HCT116 (cell line): ENCODE results near the gene RAB24. TPM values are rescaled to one million over a fixed set of nuclear protein-coding genes. Genes with fewer than 3 reads are reported as not detected.

Source experiments
- total RNA-seq: library from RNA; stranded (reverse); gene quantifications from one replicate; pipeline ENCODE4 v1.2.1, GENCODE V29; 2021; ENCODE audit not compliant: unreplicated experiment

RAB24 gene
- total RNA-seq, 1 experiment from 2014 or later: 13.5 TPM

Other genes with a start within 250 kb of the RAB24 start
- gene FGFR4, start 216.8 kb downstream of the RAB24 start, total RNA-seq: 78.1 TPM
- gene NSD1, start 169.9 kb downstream of the RAB24 start, total RNA-seq: 58.8 TPM
- gene PRELID1, start 80 bp upstream of the RAB24 start, total RNA-seq: 223 TPM
- gene MXD3, start 8.2 kb upstream of the RAB24 start, total RNA-seq: 37.6 TPM
- gene LMAN2, start 47.9 kb upstream of the RAB24 start, total RNA-seq: 128 TPM
- gene RGS14, start 54.2 kb upstream of the RAB24 start, total RNA-seq: 9.4 TPM
- gene SLC34A1, start 80.7 kb upstream of the RAB24 start, total RNA-seq: not detected
- gene PFN3, start 96.9 kb upstream of the RAB24 start, total RNA-seq: not detected
- gene F12, start 105.8 kb upstream of the RAB24 start, total RNA-seq: 30.0 TPM
- gene GRK6, start 123.0 kb upstream of the RAB24 start, total RNA-seq: 89.3 TPM
- 39.9 TPM for gene PRR7, start 143.1 kb upstream of the RAB24 start, total RNA-seq
- 144 TPM for gene DBN1, start 169.9 kb upstream of the RAB24 start, total RNA-seq
- gene PDLIM7, start 193.9 kb upstream of the RAB24 start, total RNA-seq: 153 TPM
- 8.0 TPM for gene DOK3, start 206.1 kb upstream of the RAB24 start, total RNA-seq
- gene DDX41, start 213.2 kb upstream of the RAB24 start, total RNA-seq: 141 TPM